ENCODE measurements around the gene YIPF1. TPM values are rescaled to one million over a fixed set of nuclear protein-coding genes. Genes with fewer than 3 reads are reported as not detected.

YIPF1 gene
- total RNA-seq, 1 donor from 2014 or later: 26.3 TPM

DNA sequence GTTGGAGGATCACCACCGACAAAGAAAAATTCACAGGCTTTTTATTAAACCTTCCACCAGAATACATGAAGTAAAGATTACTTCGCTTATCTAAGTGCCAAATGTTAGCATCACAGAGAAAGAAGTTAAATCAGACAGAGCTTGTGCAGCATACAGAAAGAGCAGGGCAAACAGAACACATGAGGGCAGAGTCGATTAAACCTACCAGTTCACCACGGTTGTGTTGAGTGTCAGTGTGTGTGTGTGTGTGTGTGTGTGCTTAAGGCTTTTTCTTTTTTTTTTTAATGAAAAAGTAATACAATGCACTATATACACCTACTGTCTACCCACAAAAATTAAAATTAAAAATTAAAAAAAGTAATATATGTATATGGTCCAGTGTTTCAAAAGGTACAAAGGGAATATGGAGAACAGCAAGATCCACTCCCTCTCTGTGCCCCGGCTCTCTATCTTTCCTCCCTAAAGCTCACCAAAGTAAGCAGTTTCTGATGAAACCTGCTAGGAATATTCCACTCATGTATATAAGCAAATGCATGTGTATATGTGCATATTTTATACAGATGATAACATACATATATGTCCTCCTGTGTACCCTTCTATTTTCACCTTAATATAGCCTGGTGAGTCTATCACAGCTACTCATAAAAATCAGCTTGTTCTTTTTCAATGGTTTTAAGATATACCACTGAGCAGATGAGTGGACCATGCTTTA lies 17.7 kb downstream of the YIPF1 start:
- H3K36me3 Mint-ChIP-seq (ENCODE audit: low read depth, unreplicated experiment): no peaks in the 10 kb centered on the region
- no peaks in the 10 kb centered on the region for H3K9me3 Mint-ChIP-seq (ENCODE audit: unreplicated experiment)
- H3K27ac Mint-ChIP-seq (ENCODE audit: unreplicated experiment): no peak overlapping the region
- no peaks in the 10 kb centered on the region for H3K4me1 Mint-ChIP-seq (ENCODE audit: unreplicated experiment)
- no peak for DNase-seq (ENCODE audit: low spot score)
- H3K27me3 Mint-ChIP-seq (ENCODE audit: unreplicated experiment): no peaks in the 10 kb centered on the region
- no peak for TF ChIP-seq CTCF (IDR thresholded peaks at IDR 0.05; ENCODE audit: unreplicated experiment)
- no peak overlapping the region for H3K4me3 Mint-ChIP-seq (ENCODE audit: unreplicated experiment)

DNA sequence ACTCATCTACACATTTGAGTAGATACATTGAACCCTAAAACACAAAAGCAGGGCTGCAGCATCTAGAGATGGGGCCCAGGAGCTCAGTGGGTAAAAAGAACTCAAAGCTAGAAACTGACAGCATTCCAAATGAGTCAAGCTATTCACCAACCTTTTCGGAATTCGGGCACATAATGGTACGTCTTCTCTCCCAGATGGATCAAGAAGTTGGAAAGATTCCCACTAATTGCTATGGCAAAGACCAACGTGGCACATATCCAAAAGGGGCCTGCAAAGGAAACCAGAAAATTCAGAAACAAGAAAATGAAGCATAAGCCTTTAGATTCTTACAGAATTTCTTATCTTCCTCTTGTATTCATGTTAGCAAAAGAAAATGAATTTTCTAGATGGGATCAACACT lies 18.4 kb downstream of the YIPF1 start:
- H3K27ac Mint-ChIP-seq (ENCODE audit: unreplicated experiment): no peak overlapping the region
- no peak overlapping the region for H3K4me3 Mint-ChIP-seq (ENCODE audit: unreplicated experiment)
- no peaks in the 10 kb centered on the region for H3K36me3 Mint-ChIP-seq (ENCODE audit: low read depth, unreplicated experiment)
- no peaks in the 10 kb centered on the region for H3K9me3 Mint-ChIP-seq (ENCODE audit: unreplicated experiment)
- no peak for TF ChIP-seq CTCF (IDR thresholded peaks at IDR 0.05; ENCODE audit: unreplicated experiment)
- H3K4me1 Mint-ChIP-seq (ENCODE audit: unreplicated experiment): no peaks in the 10 kb centered on the region
- no peak for DNase-seq (ENCODE audit: low spot score)
- H3K27me3 Mint-ChIP-seq (ENCODE audit: unreplicated experiment): no peaks in the 10 kb centered on the region

GRCh38 chr1:53869454-53870117 lies 20.0 kb downstream of the YIPF1 start:
- H3K4me3 Mint-ChIP-seq (ENCODE audit: unreplicated experiment): no peak overlapping the region
- no peaks in the 10 kb centered on the region for H3K27me3 Mint-ChIP-seq (ENCODE audit: unreplicated experiment)
- TF ChIP-seq CTCF (IDR thresholded peaks at IDR 0.05; ENCODE audit: unreplicated experiment): no peak
- H3K36me3 Mint-ChIP-seq (ENCODE audit: low read depth, unreplicated experiment): no peaks in the 10 kb centered on the region
- no peak overlapping the region for H3K27ac Mint-ChIP-seq (ENCODE audit: unreplicated experiment)
- no peak for DNase-seq (ENCODE audit: low spot score)
- H3K4me1 Mint-ChIP-seq (ENCODE audit: unreplicated experiment): no peaks in the 10 kb centered on the region
- no peaks in the 10 kb centered on the region for H3K9me3 Mint-ChIP-seq (ENCODE audit: unreplicated experiment)

GRCh38 chr1:53868565-53868964 lies 21.0 kb downstream of the YIPF1 start:
- Mint-ChIP-seq H3K4me3 (ENCODE audit: unreplicated experiment) (no peak overlapping the region), H3K9me3 (ENCODE audit: unreplicated experiment) (no peaks in the 10 kb centered on the region)
- TF ChIP-seq CTCF (IDR thresholded peaks at IDR 0.05; ENCODE audit: unreplicated experiment): no peak

DNA sequence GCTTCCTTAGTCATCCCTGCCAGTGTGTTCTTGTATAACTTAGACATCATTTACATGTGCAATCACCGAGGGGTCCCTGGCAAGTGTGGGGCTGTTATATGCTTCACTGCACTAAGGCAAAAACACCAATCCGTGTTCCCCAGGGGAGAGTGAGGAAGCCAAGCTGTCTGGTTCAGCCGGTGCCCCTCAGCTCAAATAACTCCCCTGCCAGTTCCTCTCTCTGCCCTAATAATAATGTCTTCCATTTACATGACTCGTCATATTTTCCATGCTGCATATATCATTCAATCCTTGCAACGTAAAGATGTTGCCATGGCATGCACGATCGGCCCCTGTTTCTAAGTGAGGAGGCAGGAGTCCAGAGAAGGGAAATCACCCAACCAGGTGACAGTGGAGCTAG lies 27.1 kb downstream of the YIPF1 start:
- Mint-ChIP-seq H3K9me3 (ENCODE audit: unreplicated experiment) (no peaks in the 10 kb centered on the region), H3K27ac (ENCODE audit: unreplicated experiment) (no peak overlapping the region), H3K36me3 (ENCODE audit: low read depth, unreplicated experiment) (peaks cover 3% of the 10 kb centered on the region), H3K27me3 (ENCODE audit: unreplicated experiment) (peaks cover 1% of the 10 kb centered on the region), H3K4me3 (ENCODE audit: unreplicated experiment) (no peak overlapping the region), H3K4me1 (ENCODE audit: unreplicated experiment) (peaks cover 5% of the 10 kb centered on the region)
- TF ChIP-seq CTCF (IDR thresholded peaks at IDR 0.05; ENCODE audit: unreplicated experiment): no peak
- no peak for DNase-seq (ENCODE audit: low spot score)

More at GRCh38 chr1:53868565-53868964, 21.0 kb downstream of the YIPF1 start:
- H3K36me3 Mint-ChIP-seq (ENCODE audit: low read depth, unreplicated experiment): no peaks in the 10 kb centered on the region
- H3K27me3 Mint-ChIP-seq (ENCODE audit: unreplicated experiment): no peaks in the 10 kb centered on the region
- no peak overlapping the region for H3K27ac Mint-ChIP-seq (ENCODE audit: unreplicated experiment)
- no peak for DNase-seq (ENCODE audit: low spot score)
- H3K4me1 Mint-ChIP-seq (ENCODE audit: unreplicated experiment): no peaks in the 10 kb centered on the region
